ENCODE results near the gene MAGED4. TPM values are rescaled to one million over a fixed set of nuclear protein-coding genes. Genes with fewer than 3 reads are reported as not detected.

Gene MAGED4
- total RNA-seq, 1 experiment from 2014 or later: 4.6 TPM

- H3K27ac ChIP-seq (ENCODE audit: low read length): no peak overlapping the region
- ATAC-seq (no peak), DNase-seq (no peak)
- CTCF ChIA-PET: no interaction called here
- no peak overlapping the region for H3K9ac ChIP-seq (ENCODE audit: low read length)
- no peaks in the 10 kb centered on the region for H3F3A ChIP-seq (ENCODE audit: low read length, unreplicated experiment)
- no peaks in the 10 kb centered on the region for H3K9me3 ChIP-seq (ENCODE audit: low read length)
- intact Hi-C loops (cut with micrococcal nuclease): no loop called here
- H3K27me3 ChIP-seq (ENCODE audit: low read length): no peaks in the 10 kb centered on the region
- no peaks in the 10 kb centered on the region for H3K4me1 ChIP-seq (ENCODE audit: insufficient read depth, low read length)
- no TSS peak for BruUV-seq (replicated peaks)
- no peak overlapping the region for H3K4me2 ChIP-seq (ENCODE audit: low read length)
- no peaks in the 10 kb centered on the region for H3K79me2 ChIP-seq (ENCODE audit: low read length)
- POLR2A ChIA-PET (ENCODE audit: unreplicated experiment): no interaction called here
- no peaks in the 10 kb centered on the region for H3K9me2 ChIP-seq (replicated peaks; ENCODE audit: low read length)
- no peaks in the 10 kb centered on the region for H3K36me3 ChIP-seq (ENCODE audit: low read depth, low read length)
- H2AFZ ChIP-seq (ENCODE audit: low read length): no peak overlapping the region
- no peak overlapping the region for H3K4me3 ChIP-seq (ENCODE audit: low read length)
- no peaks in the 10 kb centered on the region for H4K20me1 ChIP-seq (ENCODE audit: low read length)
- no peak; the same call in 1 of the 2 replicates for TF ChIP-seq CTCF (conservative IDR thresholded peaks at IDR 0.05; ENCODE audit: low read depth, low read length)
- TF ChIP-seq EZH2phosphoT487 (IDR thresholded peaks at IDR 0.05; ENCODE audit: borderline replicate concordance, low read length): no peak
- no peak for TF ChIP-seq EZH2 (IDR thresholded peaks at IDR 0.05; ENCODE audit: low read length, unreplicated experiment)
Observed at GRCh38 chrX:52217494-52218160, 32.9 kb downstream of the MAGED4 start.

- H3K4me1 ChIP-seq (ENCODE audit: insufficient read depth, low read length): no peaks in the 10 kb centered on the region
- ATAC-seq (no peak), DNase-seq (no peak)
- no peaks in the 10 kb centered on the region for H4K20me1 ChIP-seq (ENCODE audit: low read length)
- H2AFZ ChIP-seq (ENCODE audit: low read length): no peak overlapping the region
- TF ChIP-seq CTCF (conservative IDR thresholded peaks at IDR 0.05; ENCODE audit: low read depth, low read length) (no peak), EZH2phosphoT487 (IDR thresholded peaks at IDR 0.05; ENCODE audit: borderline replicate concordance, low read length) (no peak), EZH2 (IDR thresholded peaks at IDR 0.05; ENCODE audit: low read length, unreplicated experiment) (no peak)
- H3K36me3 ChIP-seq (ENCODE audit: low read depth, low read length): no peaks in the 10 kb centered on the region
- H3K9me2 ChIP-seq (replicated peaks; ENCODE audit: low read length): no peaks in the 10 kb centered on the region
- H3F3A ChIP-seq (ENCODE audit: low read length, unreplicated experiment): no peaks in the 10 kb centered on the region
- ChIA-PET POLR2A (ENCODE audit: unreplicated experiment) (no interaction called here), CTCF (no interaction called here)
- H3K9me3 ChIP-seq (ENCODE audit: low read length): no peaks in the 10 kb centered on the region
- no peak overlapping the region for H3K4me2 ChIP-seq (ENCODE audit: low read length)
- no peak overlapping the region for H3K27ac ChIP-seq (ENCODE audit: low read length)
- no peaks in the 10 kb centered on the region for H3K79me2 ChIP-seq (ENCODE audit: low read length)
- no TSS peak for BruUV-seq (replicated peaks)
- no peak overlapping the region for H3K4me3 ChIP-seq (ENCODE audit: low read length)
- H3K27me3 ChIP-seq (ENCODE audit: low read length): no peaks in the 10 kb centered on the region
- no peak overlapping the region for H3K9ac ChIP-seq (ENCODE audit: low read length)
- intact Hi-C loops (cut with micrococcal nuclease): no loop called here
Observed at GRCh38 chrX:52220936-52221335, 36.2 kb downstream of the MAGED4 start.

Other genes starting within 250 kb of the MAGED4 start
- 2.8 and 31.8 TPM in 2 replicates for gene MAGED4B, start 115.7 kb upstream of the MAGED4 start, total RNA-seq (2014; rRNA removed)
- gene XAGE2, start 184.1 kb downstream of the MAGED4 start, total RNA-seq (2014; rRNA removed): not detected in 2 replicates